ENCODE results near the gene SCN4A.

SCN4A gene

DNA sequence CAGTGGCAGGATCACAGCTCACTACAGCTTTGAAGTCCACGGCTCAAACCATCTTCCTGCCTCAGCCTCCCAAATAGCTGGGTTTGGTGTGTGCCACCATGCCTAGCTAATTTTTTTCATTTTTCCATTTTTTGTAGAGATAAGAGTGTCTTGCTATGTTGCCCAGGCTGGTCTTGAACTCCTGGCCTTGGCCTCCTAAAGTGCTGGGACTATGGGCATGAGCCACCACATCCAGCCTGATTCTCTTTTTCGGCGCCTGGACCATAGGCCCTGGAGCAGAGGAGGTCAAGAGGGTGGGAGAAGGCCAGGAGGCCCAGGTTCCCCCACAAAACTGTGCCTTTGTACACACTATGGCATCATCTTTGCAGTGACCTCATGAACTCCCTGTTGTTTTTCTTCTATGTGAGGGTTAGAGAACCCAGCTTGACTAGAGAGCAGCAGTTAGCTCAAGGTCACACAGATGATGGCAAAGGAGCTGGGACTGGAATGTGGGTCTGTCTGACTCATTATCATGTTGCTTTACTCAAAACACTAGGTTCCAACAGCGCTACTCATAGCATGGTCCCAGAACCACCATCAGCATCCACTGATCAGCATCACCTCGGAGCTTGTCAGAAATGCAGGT is 16.3 kb downstream of the SCN4A start:
- no peaks in the 10 kb centered on the region for H3K9me3 ChIP-seq (ENCODE audit: insufficient read depth, low read length)
- no peak overlapping the region for H3K9ac ChIP-seq (ENCODE audit: insufficient read length, low read depth)
- DNase-seq (ENCODE audit: low read depth, low spot score), result no peak
- H3K27me3 ChIP-seq (ENCODE audit: insufficient read depth, insufficient read length), result peaks cover 6% of the 10 kb centered on the region
- H3K4me3 ChIP-seq (ENCODE audit: insufficient read length, low read depth), result no peak overlapping the region
- TF ChIP-seq YY1 (IDR thresholded peaks at IDR 0.05; ENCODE audit: insufficient read depth, insufficient read length) (no peak), ZNF274 (IDR thresholded peaks at IDR 0.05; ENCODE audit: low read depth, low read length) (no peak), SUZ12 (IDR thresholded peaks at IDR 0.05; ENCODE audit: extremely low read depth, insufficient read depth, insufficient read length) (no peak)
- peaks cover 13% of the 10 kb centered on the region for H3K4me1 ChIP-seq (ENCODE audit: insufficient read depth, insufficient read length)
- no peaks in the 10 kb centered on the region for H3K36me3 ChIP-seq (ENCODE audit: insufficient read depth, insufficient read length, low read length)

DNA sequence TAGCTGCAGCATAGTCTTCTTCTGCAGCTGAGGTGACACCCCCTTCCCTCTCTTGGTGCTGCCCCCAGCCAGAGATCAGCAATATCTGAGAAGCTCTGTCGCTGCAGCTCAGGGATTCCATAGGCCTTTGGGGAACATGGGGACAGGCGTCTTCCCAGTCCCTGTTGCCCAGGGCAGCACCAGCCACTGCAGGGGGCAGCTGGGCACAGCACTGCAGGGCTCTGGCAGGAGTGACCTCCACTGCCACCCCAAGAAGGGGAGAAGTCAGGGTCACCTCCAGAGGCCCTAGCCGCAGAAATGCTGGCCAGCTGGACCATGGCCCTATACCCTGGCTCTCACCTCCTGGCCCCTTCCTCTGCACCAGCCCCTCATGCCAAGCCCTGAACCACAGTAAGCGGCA is 16.9 kb downstream of the SCN4A start:
- Histone ChIP-seq H3K9me3 (ENCODE audit: insufficient read depth, low read length) (no peaks in the 10 kb centered on the region), H3K4me1 (ENCODE audit: insufficient read depth, insufficient read length) (peaks cover 14% of the 10 kb centered on the region), H3K4me3 (ENCODE audit: insufficient read length, low read depth) (no peak overlapping the region), H3K36me3 (ENCODE audit: insufficient read depth, insufficient read length, low read length) (no peaks in the 10 kb centered on the region), H3K27me3 (ENCODE audit: insufficient read depth, insufficient read length) (peaks cover 6% of the 10 kb centered on the region), H3K9ac (ENCODE audit: insufficient read length, low read depth) (no peak overlapping the region)
- no peak for DNase-seq (ENCODE audit: low read depth, low spot score)
- no peak for TF ChIP-seq YY1 (IDR thresholded peaks at IDR 0.05; ENCODE audit: insufficient read depth, insufficient read length)

DNA sequence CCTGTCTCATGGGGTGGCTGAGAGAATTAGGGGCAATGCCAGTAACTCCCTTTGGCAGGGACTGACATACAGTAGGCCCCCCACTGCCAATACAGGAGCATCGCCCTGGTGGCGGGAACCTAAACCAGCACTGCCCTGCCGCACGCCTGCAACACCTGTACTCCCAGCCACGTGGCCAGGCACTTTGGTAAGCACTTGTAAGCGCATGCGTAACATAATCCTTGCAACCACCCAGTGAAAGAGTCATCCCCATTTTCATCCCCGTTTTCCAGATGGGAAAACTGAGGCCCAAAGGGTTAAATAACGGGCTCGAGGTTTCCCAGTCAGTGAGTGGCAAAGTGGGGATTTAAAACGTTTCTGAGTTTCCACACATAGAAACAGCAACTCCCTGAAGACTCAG is 17.5 kb downstream of the SCN4A start:
- Histone ChIP-seq H3K4me1 (ENCODE audit: insufficient read depth, insufficient read length) (peaks cover 15% of the 10 kb centered on the region), H3K9ac (ENCODE audit: insufficient read length, low read depth) (no peak overlapping the region), H3K9me3 (ENCODE audit: insufficient read depth, low read length) (no peaks in the 10 kb centered on the region), H3K4me3 (ENCODE audit: insufficient read length, low read depth) (no peak overlapping the region), H3K27me3 (ENCODE audit: insufficient read depth, insufficient read length) (peaks cover 5% of the 10 kb centered on the region), H3K36me3 (ENCODE audit: insufficient read depth, insufficient read length, low read length) (no peaks in the 10 kb centered on the region)
- no peak for TF ChIP-seq ZNF274 (IDR thresholded peaks at IDR 0.05; ENCODE audit: low read depth, low read length)
- no peak for TF ChIP-seq SUZ12 (IDR thresholded peaks at IDR 0.05; ENCODE audit: extremely low read depth, insufficient read depth, insufficient read length)
- TF ChIP-seq YY1 (IDR thresholded peaks at IDR 0.05; ENCODE audit: insufficient read depth, insufficient read length), result no peak
- no peak for DNase-seq (ENCODE audit: low read depth, low spot score)

DNA sequence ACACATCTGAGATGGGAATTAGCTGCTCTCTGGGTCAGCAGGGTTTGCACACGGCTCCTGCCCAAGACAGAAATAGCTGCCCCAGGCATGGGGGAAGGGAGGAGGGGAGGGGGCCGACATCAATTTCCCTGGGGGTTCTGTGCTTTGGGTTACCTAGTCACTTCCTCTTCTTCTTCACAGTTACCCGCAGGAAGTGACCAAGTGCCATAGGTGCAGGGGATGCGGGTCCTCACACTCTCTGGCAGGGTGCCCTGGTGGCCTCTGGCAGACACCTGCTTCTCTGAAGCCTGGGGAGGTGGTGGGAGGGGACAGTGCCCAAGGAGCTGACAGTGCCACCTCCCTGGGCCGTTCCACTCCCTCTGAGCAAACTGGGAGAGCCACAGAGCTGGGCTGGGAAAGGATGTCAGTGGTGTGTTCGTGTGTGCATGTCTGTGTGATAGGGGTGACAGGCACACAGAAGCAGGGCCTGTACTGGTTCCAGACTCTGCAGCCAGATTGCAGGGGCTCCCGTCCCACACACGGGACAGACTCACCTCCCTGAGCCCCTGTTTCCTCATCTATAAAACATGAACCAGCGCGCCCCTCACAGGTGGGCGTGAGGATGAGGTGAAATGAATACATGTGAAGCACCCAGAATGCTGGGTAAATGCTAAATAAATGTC is 18.2 kb downstream of the SCN4A start:
- no peaks in the 10 kb centered on the region for H3K27me3 ChIP-seq (ENCODE audit: insufficient read depth, insufficient read length)
- no peak overlapping the region for H3K9ac ChIP-seq (ENCODE audit: insufficient read length, low read depth)
- peaks cover 9% of the 10 kb centered on the region for H3K4me1 ChIP-seq (ENCODE audit: insufficient read depth, insufficient read length)
- H3K36me3 ChIP-seq (ENCODE audit: insufficient read depth, insufficient read length, low read length), result no peaks in the 10 kb centered on the region
- no peak for DNase-seq (ENCODE audit: low read depth, low spot score)
- TF ChIP-seq ZNF274 (IDR thresholded peaks at IDR 0.05; ENCODE audit: low read depth, low read length), result no peak
- no peak for TF ChIP-seq SUZ12 (IDR thresholded peaks at IDR 0.05; ENCODE audit: extremely low read depth, insufficient read depth, insufficient read length)
- TF ChIP-seq YY1 (IDR thresholded peaks at IDR 0.05; ENCODE audit: insufficient read depth, insufficient read length), result no peak
- no peaks in the 10 kb centered on the region for H3K9me3 ChIP-seq (ENCODE audit: insufficient read depth, low read length)
- no peak overlapping the region for H3K4me3 ChIP-seq (ENCODE audit: insufficient read length, low read depth)

DNA sequence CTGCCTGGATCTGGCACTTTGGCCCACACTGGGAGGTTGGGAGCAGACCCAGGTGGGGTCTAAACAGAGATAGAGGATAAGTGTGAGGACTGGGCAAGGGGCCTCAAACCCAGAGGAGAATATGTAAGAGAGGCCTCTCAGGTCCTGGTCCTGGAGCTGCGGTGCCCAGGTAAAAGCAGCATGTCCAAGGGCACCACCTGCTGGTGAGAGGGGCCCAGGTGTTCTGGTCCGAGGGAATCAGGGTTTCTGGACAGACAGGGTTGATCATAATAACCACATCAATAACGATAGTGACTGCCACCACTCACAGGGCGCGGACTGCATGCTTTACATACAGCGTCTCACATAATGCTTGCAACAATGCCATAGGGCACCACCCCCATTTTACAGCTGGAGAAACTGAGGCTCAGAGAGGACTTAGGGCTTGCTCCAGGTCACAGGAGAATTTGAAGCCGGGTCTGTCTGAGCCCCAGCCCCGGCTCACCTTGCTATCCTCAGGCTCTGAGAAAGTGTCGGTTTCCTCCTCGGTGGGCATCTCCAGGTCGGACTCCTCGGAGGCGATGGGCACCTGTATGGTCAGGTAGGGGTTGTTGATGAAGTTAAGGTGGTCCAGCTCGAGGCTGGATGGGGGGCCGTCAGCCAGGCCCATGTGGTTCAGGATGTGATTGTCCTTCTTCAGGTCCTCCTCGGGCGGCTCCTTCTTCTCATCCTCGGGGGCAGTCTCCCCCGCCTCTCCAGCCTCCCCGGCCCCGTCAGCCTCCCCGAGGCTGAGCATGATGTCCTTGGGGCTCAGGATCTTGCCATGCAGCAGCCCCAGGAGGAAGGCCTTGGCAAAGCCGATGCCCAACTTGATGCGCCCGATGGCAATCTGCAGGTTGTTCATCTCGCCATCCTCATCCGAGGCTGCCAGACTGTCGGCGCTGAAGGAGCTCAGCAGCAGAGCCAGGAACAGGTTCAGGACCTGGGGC is 21.5 kb downstream of the SCN4A start:
- Histone ChIP-seq H3K36me3 (ENCODE audit: insufficient read depth, insufficient read length, low read length) (no peaks in the 10 kb centered on the region), H3K4me3 (ENCODE audit: insufficient read length, low read depth) (no peak overlapping the region), H3K9me3 (ENCODE audit: insufficient read depth, low read length) (no peaks in the 10 kb centered on the region), H3K27me3 (ENCODE audit: insufficient read depth, insufficient read length) (no peaks in the 10 kb centered on the region), H3K9ac (ENCODE audit: insufficient read length, low read depth) (peak overlapping the region; percentile 39), H3K4me1 (ENCODE audit: insufficient read depth, insufficient read length) (peaks cover 19% of the 10 kb centered on the region)
- no peak for DNase-seq (ENCODE audit: low read depth, low spot score)
- TF ChIP-seq SUZ12 (IDR thresholded peaks at IDR 0.05; ENCODE audit: extremely low read depth, insufficient read depth, insufficient read length) (no peak), ZNF274 (IDR thresholded peaks at IDR 0.05; ENCODE audit: low read depth, low read length) (no peak), YY1 (IDR thresholded peaks at IDR 0.05; ENCODE audit: insufficient read depth, insufficient read length) (no peak)

DNA sequence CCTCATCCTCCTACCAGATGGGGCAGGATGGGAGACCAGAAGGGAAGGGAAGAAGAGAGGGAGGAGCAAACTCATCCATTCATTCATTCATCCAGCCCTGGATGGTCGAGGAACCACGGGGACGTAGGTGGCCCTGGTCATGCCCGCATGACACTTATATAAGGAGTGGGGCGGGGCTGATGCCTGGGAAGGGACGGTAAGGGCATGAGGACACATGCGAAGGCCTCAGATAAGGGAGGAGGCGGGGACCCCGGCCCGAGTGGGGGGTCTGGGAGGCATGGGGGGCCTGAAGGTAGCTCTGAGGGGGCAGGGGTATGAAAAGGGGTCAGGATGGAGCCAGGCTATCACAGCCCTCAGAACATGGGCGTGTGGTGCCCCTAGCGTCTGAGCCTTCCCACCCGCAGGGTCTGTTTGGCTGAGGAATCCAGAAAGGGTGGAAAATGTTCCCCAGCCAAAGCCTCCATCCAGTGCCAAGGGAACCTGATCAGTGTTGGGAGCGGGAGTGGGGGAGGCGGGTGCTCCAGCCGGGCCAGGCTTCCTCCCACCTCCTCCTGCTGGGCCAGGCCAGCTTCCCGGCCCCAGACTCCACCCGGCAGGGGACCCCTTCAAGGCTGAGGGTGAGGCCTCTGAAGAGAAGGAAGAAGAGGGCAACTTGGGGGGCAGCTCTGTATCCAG is 23.0 kb downstream of the SCN4A start:
- Histone ChIP-seq H3K4me3 (ENCODE audit: insufficient read length, low read depth) (no peak overlapping the region), H3K36me3 (ENCODE audit: insufficient read depth, insufficient read length, low read length) (no peaks in the 10 kb centered on the region), H3K4me1 (ENCODE audit: insufficient read depth, insufficient read length) (peaks cover 21% of the 10 kb centered on the region), H3K9me3 (ENCODE audit: insufficient read depth, low read length) (no peaks in the 10 kb centered on the region), H3K27me3 (ENCODE audit: insufficient read depth, insufficient read length) (no peaks in the 10 kb centered on the region), H3K9ac (ENCODE audit: insufficient read length, low read depth) (no peak overlapping the region)
- no peak for TF ChIP-seq ZNF274 (IDR thresholded peaks at IDR 0.05; ENCODE audit: low read depth, low read length)
- no peak for TF ChIP-seq SUZ12 (IDR thresholded peaks at IDR 0.05; ENCODE audit: extremely low read depth, insufficient read depth, insufficient read length)
- TF ChIP-seq YY1 (IDR thresholded peaks at IDR 0.05; ENCODE audit: insufficient read depth, insufficient read length), result no peak
- no peak for DNase-seq (ENCODE audit: low read depth, low spot score)
